ENCODE data around the gene DYNLL2. TPM values are rescaled to one million over a fixed set of nuclear protein-coding genes. Genes with fewer than 3 reads are reported as not detected.

Gene DYNLL2
- polyA plus RNA-seq, 1 donor from 2014 or later: 66.7 TPM

DNA sequence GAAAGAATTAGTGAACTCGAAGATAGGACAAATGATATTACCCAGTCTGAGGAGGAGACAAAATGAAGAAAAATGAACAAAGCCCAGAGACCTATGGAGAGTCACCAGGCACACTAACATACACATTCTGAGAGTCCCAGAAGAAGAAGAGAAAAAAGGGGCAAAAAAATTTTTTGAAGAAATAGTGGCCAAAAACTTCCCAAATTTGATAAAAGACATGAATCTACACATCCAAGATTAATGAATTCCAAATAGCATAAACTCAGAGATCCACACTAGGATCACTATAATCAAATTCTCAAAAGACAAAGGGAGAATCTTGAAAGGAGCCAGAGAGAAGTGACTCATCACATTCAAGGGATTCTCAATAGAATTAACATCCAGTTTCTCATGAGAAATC is 61.6 kb downstream of the DYNLL2 start:
- TF ChIP-seq RAD21 (conservative IDR thresholded peaks at IDR 0.05) (no peak), MXI1 (conservative IDR thresholded peaks at IDR 0.05; ENCODE audit: poor library complexity, severe bottlenecking) (no peak), SMC3 (conservative IDR thresholded peaks at IDR 0.05; ENCODE audit: poor library complexity) (no peak), TAF1 (IDR thresholded peaks at IDR 0.05; ENCODE audit: low read depth) (no peak), EZH2 (IDR thresholded peaks at IDR 0.05; ENCODE audit: borderline replicate concordance, insufficient read depth, low read length, poor library complexity, severe bottlenecking) (no peak), POLR2AphosphoS5 (IDR thresholded peaks at IDR 0.05) (no peak), CTCF (IDR thresholded peaks at IDR 0.05; ENCODE audit: poor library complexity, severe bottlenecking) (no peak)
- TF ChIP-seq, protein P1, sequence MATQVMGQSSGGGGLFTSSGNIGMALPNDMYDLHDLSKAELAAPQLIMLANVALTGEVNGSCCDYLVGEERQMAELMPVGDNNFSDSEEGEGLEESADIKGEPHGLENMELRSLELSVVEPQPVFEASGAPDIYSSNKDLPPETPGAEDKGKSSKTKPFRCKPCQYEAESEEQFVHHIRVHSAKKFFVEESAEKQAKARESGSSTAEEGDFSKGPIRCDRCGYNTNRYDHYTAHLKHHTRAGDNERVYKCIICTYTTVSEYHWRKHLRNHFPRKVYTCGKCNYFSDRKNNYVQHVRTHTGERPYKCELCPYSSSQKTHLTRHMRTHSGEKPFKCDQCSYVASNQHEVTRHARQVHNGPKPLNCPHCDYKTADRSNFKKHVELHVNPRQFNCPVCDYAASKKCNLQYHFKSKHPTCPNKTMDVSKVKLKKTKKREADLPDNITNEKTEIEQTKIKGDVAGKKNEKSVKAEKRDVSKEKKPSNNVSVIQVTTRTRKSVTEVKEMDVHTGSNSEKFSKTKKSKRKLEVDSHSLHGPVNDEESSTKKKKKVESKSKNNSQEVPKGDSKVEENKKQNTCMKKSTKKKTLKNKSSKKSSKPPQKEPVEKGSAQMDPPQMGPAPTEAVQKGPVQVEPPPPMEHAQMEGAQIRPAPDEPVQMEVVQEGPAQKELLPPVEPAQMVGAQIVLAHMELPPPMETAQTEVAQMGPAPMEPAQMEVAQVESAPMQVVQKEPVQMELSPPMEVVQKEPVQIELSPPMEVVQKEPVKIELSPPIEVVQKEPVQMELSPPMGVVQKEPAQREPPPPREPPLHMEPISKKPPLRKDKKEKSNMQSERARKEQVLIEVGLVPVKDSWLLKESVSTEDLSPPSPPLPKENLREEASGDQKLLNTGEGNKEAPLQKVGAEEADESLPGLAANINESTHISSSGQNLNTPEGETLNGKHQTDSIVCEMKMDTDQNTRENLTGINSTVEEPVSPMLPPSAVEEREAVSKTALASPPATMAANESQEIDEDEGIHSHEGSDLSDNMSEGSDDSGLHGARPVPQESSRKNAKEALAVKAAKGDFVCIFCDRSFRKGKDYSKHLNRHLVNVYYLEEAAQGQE (IDR thresholded peaks at IDR 0.05; ENCODE audit: borderline replicate concordance): no peak

More for the DNA sequence above, 61.6 kb downstream of the DYNLL2 start:
- Histone ChIP-seq H3K9me3 (ENCODE audit: low read length) (peaks cover 4% of the 10 kb centered on the region), H4K20me1 (ENCODE audit: insufficient read depth) (no peaks in the 10 kb centered on the region), H3K9me2 (ENCODE audit: insufficient read depth, low read length) (no peaks in the 10 kb centered on the region), H3K79me2 (replicated peaks; ENCODE audit: insufficient read depth, low read length) (no peaks in the 10 kb centered on the region), H3K27ac (ENCODE audit: low read length) (no peak overlapping the region), H2AFZ (ENCODE audit: low read depth, low read length) (no peak overlapping the region), H3F3A (ENCODE audit: insufficient read depth, low read length, poor library complexity, severe bottlenecking) (no peaks in the 10 kb centered on the region), H3K27me3 (ENCODE audit: insufficient read depth, low read depth, low read length) (peaks cover 6% of the 10 kb centered on the region), H3K9ac (ENCODE audit: low read length) (no peak overlapping the region), H3K36me3 (ENCODE audit: insufficient read depth, low read length) (no peaks in the 10 kb centered on the region), H3K4me2 (ENCODE audit: low read length) (no peak overlapping the region), H3K4me3 (ENCODE audit: low read length) (no peak overlapping the region)

Other genes starting within 250 kb of the DYNLL2 start
- 80.5 and 88.1 TPM in 2 replicates for gene MRPS23, start 233.4 kb upstream of the DYNLL2 start, polyA plus RNA-seq
- 25.5 and 27.0 TPM in 2 replicates for gene CUEDC1, start 128.0 kb upstream of the DYNLL2 start, polyA plus RNA-seq
- 54.7 and 64.6 TPM in 2 replicates for gene VEZF1, start 95.2 kb upstream of the DYNLL2 start, polyA plus RNA-seq
- 357 and 380 TPM in 2 replicates for gene SRSF1, start 76.2 kb upstream of the DYNLL2 start, polyA plus RNA-seq
- gene OR4D1, start 65.0 kb downstream of the DYNLL2 start, polyA plus RNA-seq: not detected in 2 replicates
- gene OR4D2, start 83.6 kb downstream of the DYNLL2 start, polyA plus RNA-seq: not detected in 2 replicates
- not detected in 2 replicates for gene EPX, start 109.3 kb downstream of the DYNLL2 start, polyA plus RNA-seq
- gene MKS1, start 135.8 kb downstream of the DYNLL2 start, polyA plus RNA-seq: 32.9 and 42.1 TPM in 2 replicates
- gene LPO, start 155.2 kb downstream of the DYNLL2 start, polyA plus RNA-seq: not detected in 2 replicates
- not detected in 2 replicates for gene MPO, start 197.5 kb downstream of the DYNLL2 start, polyA plus RNA-seq
- gene TSPOAP1, start 245.4 kb downstream of the DYNLL2 start, polyA plus RNA-seq: 103 and 125 TPM in 2 replicates

Measured in neural cell (in vitro differentiated cells).